Measurements from ENCODE around the gene CCR5AS.

Gene CCR5AS

DNA sequence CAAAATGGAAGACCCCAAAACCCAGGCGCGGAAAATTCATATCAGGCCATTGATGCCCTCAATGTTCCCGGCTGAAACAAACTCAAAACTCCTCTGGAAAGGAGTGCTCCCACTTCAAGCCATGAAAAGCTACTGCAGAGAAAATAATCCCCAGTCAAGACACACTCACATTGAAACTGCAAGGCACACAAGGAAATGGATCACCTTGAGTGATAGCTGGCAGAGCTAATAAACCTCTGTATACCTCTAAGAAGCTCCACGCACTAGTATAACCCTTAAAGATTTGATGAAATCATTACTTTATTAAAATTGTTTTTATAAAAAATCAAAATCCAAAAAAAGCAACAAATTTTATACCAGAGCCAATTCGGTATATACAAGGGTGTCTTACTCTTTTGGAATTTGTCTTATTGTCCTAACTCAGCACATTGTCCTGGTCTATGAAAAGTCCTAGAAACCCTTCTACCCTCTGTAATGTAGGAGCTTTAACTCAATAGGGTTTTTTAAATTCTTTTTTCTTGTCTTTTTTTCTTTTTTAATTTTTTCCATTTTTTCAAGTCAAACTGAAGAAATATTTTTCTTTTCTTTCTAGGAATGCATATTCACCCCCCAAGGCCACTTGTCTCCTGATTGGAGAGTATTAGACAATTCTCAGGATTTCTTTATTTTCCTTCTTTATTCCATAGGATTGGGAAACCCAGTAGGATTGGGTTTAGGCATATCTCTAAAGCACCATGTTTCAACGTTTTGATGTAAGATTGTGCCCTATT, 8.5 kb downstream of the CCR5AS start:
- Histone ChIP-seq H3K4me3 (ENCODE audit: low read depth, low read length) (no peak overlapping the region), H3K9me3 (ENCODE audit: severe bottlenecking) (no peaks in the 10 kb centered on the region), H3K36me3 (no peaks in the 10 kb centered on the region), H3K27ac (no peak overlapping the region), H3K27me3 (ENCODE audit: insufficient read depth, low read depth, severe bottlenecking) (peaks cover 79% of the 10 kb centered on the region)
- TF ChIP-seq, protein P1, sequence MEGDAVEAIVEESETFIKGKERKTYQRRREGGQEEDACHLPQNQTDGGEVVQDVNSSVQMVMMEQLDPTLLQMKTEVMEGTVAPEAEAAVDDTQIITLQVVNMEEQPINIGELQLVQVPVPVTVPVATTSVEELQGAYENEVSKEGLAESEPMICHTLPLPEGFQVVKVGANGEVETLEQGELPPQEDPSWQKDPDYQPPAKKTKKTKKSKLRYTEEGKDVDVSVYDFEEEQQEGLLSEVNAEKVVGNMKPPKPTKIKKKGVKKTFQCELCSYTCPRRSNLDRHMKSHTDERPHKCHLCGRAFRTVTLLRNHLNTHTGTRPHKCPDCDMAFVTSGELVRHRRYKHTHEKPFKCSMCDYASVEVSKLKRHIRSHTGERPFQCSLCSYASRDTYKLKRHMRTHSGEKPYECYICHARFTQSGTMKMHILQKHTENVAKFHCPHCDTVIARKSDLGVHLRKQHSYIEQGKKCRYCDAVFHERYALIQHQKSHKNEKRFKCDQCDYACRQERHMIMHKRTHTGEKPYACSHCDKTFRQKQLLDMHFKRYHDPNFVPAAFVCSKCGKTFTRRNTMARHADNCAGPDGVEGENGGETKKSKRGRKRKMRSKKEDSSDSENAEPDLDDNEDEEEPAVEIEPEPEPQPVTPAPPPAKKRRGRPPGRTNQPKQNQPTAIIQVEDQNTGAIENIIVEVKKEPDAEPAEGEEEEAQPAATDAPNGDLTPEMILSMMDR (IDR thresholded peaks at IDR 0.05; ENCODE audit: low read depth, low read length): no peak
- DNase-seq: no peak

GRCh38 chr3:46397111-46397510, 9.8 kb downstream of the CCR5AS start:
- Histone ChIP-seq H3K36me3 (no peaks in the 10 kb centered on the region), H3K4me3 (ENCODE audit: low read depth, low read length) (no peak overlapping the region), H3K27me3 (ENCODE audit: insufficient read depth, low read depth, severe bottlenecking) (peaks cover 80% of the 10 kb centered on the region), H3K27ac (no peak overlapping the region), H3K9me3 (ENCODE audit: severe bottlenecking) (no peaks in the 10 kb centered on the region)
- TF ChIP-seq, protein P1 (IDR thresholded peaks at IDR 0.05; ENCODE audit: low read depth, low read length): no peak
- DNase-seq: no peak

GRCh38 chr3:46395766-46396530, 10.9 kb downstream of the CCR5AS start:
- no peak for DNase-seq
- no peak overlapping the region for H3K27ac ChIP-seq
- no peaks in the 10 kb centered on the region for H3K36me3 ChIP-seq
- H3K4me3 ChIP-seq (ENCODE audit: low read depth, low read length): no peak overlapping the region
- peaks cover 79% of the 10 kb centered on the region for H3K27me3 ChIP-seq (ENCODE audit: insufficient read depth, low read depth, severe bottlenecking)
- TF ChIP-seq, protein P1 (IDR thresholded peaks at IDR 0.05; ENCODE audit: low read depth, low read length): no peak
- H3K9me3 ChIP-seq (ENCODE audit: severe bottlenecking): no peaks in the 10 kb centered on the region

DNA sequence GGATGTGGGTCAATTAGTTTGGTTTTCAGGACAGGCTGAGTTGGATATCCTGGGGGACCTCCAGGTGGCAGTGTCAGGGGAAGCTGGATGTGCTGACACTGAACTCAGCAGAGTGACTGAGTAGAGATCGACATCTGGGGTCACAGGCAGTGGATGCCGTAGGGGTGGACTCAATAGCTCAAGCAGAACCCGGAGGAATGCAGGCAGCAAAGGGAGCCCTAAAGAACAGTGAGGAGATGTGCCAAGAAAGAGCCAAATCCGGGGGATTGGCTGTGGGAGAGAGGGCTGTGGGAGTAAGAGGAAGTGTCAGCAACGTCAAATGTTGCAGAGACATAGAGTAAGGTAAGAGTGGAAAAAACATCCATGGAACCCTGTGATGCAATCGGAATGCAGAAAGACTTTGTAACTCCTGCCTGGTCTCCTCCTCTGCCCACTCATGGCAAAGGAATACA, 11.6 kb downstream of the CCR5AS start:
- Histone ChIP-seq H3K27ac (no peak overlapping the region), H3K27me3 (ENCODE audit: insufficient read depth, low read depth, severe bottlenecking) (peaks cover 77% of the 10 kb centered on the region)

DNA sequence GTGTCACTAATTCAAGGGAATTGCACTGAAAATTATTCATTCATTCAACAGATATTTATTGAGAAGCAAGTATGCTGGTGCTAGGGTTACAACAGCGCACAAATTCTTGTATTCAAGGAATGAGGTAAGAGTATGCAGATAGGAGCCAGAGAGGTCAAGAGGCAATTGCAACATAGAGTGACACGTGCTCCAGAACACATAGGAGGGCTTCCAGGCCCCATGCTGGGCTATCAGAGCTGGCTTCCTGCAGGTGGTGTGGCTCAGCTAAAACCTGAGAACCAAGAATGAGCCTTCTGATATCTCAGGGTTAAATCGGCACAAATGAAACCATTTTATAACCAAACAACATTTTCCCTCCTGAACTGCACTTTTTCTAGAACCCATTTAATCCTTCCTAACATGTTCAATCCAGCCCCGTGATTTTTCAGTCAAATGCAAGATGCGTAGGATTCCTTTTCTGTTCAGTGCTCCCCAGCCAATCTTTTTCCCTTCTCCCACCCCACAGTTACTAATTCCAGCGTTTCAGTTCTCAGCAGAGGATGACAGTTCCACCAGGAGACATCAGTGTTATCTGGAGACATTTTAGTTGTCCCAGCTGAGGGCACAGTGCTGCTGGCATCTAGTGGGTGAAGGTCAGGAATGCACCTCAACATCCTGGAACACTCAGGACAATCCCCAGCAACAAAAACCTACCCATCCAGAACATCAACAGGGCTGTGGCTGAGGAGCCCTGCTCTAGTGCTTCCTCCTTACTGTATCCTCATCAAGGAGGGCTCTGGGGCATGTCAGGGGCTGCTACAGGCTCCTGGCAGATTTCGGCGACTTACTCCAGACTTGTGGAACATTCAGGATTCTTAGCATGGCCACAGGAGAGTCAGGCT, 13.1 kb downstream of the CCR5AS start:
- no peak overlapping the region for H3K4me3 ChIP-seq (ENCODE audit: low read depth, low read length)
- no peak for DNase-seq

More for the DNA sequence above, 11.6 kb downstream of the CCR5AS start:
- TF ChIP-seq, protein P1 (IDR thresholded peaks at IDR 0.05; ENCODE audit: low read depth, low read length): no peak
- Histone ChIP-seq H3K4me3 (ENCODE audit: low read depth, low read length) (no peak overlapping the region), H3K36me3 (no peaks in the 10 kb centered on the region), H3K9me3 (ENCODE audit: severe bottlenecking) (no peaks in the 10 kb centered on the region)
- no peak for DNase-seq

More for the DNA sequence above, 13.1 kb downstream of the CCR5AS start:
- no peaks in the 10 kb centered on the region for H3K9me3 ChIP-seq (ENCODE audit: severe bottlenecking)
- no peaks in the 10 kb centered on the region for H3K36me3 ChIP-seq
- TF ChIP-seq, protein P1 (IDR thresholded peaks at IDR 0.05; ENCODE audit: low read depth, low read length): no peak
- peaks cover 78% of the 10 kb centered on the region for H3K27me3 ChIP-seq (ENCODE audit: insufficient read depth, low read depth, severe bottlenecking)
- H3K27ac ChIP-seq: no peak overlapping the region
